H1 (cell line): ENCODE results near the gene ZNF263. TPM values are rescaled to one million over a fixed set of nuclear protein-coding genes. Genes with fewer than 3 reads are reported as not detected.

ENCODE experiments used
- EP300 ChIP-seq, 2 experiments: IDR thresholded peaks; 1 replicate in 1 of 2; 2 replicates in 1 of 2; pipeline ENCODE4 v1.6.1; 2011 to 2012; ENCODE audit warnings: low read depth in 2 of 2, low read length in 2 of 2, mild to moderate bottlenecking in 2 of 2, borderline replicate concordance in 1 of 2, inconsistent platforms in 1 of 2, moderate library complexity in 1 of 2
- KDM5A ChIP-seq: fragments of 200-600 bp; IDR thresholded peaks from 2 replicates; pipeline ENCODE4 v1.7.1; 2012; ENCODE audit warnings: mild to moderate bottlenecking, low read length, inconsistent platforms, mixed read lengths
- PHF8 ChIP-seq: fragments of 200-600 bp; sonication (generic); conservative IDR thresholded peaks from 2 replicates; pipeline ENCODE4 v1.7.1; 2012; ENCODE audit warnings: low read depth, mild to moderate bottlenecking, inconsistent platforms, low read length, moderate library complexity
- polyA plus RNA-seq, 7 experiments: library from polyadenylated mRNA; depleted of rRNA in 3 of 7; stranded (reverse) in 5 of 7; unstranded in 2 of 7; fragments of >200 nt in 5 of 7; fragments of 200-250 nt in 2 of 7; gene quantifications; 1 replicate in 5 of 7; 2 replicates in 1 of 7; 4 replicates in 1 of 7; pipeline versions ENCODE4 v1.2.1 to v1.2.3, GENCODE V29; 2011 to 2013; ENCODE audit warnings: missing spikeins in 2 of 7, mixed read lengths in 2 of 7
- total RNA-seq: library from RNA; stranded (reverse); fragmentation: NEBNext Ultra II Directional; extraction: Animal tissue kit (Norgen Biotek cat#: 25700); gene quantifications from 2 replicates; pipeline ENCODE4 v1.2.1, GENCODE V29; 2021

ZNF263 gene
- total and polyA plus RNA-seq, 2 of the 8 experiments (the other 6 are each of a cell fraction or from before 2014, with no cell fraction given) = 9.2 to 26.7 TPM

DNA sequence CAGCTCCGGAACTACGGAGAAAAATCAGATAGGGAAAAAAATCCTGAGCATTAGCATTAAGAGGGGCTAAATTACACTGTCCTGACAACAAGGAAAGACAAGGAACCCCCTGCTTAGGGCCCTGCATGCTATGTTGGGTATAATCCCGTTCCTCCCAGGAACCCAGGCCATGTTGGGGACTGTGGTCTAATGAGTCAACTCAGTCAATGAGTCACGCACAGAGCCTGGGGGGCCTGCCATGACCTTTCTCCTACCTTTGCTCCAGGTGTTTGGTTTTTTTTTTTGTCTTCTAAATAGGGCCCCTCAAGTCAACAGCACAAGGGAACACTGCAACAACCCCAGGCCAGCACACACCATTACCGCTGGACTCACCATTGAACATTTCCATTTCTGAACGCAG is 39.4 kb upstream of the ZNF263 start (continued):
- TF ChIP-seq KDM5A (no peak), PHF8 (no peak), EP300 (IDR thresholded peaks at IDR 0.05; ENCODE audit: borderline replicate concordance in 1 of 2, low read depth in 2 of 2, low read length in 2 of 2) (no peak)
